Rectal smooth muscle tissue (tissue), 1 donor: ENCODE results near the gene GOLPH3.
"Not testable (repeated sequence)": the region's sequence is repeated elsewhere in the genome, so short reads cannot be mapped to it uniquely, and the experiment has no call there.

Experiments
- H3K27ac ChIP-seq: one replicate; pipeline ENCODE4 v1.7.0; 2013; ENCODE audit warnings: low read depth, low read length, inconsistent platforms
- H3K27me3 ChIP-seq: one replicate; pipeline ENCODE4 v1.7.0; 2013; ENCODE audit warnings: low read length; ENCODE audit not compliant: control insufficient read depth, insufficient read depth
- H3K36me3 ChIP-seq: one replicate; pipeline ENCODE4 v1.7.0; 2013; ENCODE audit warnings: low read length; ENCODE audit not compliant: control insufficient read depth, insufficient read depth
- H3K4me1 ChIP-seq: one replicate; pipeline ENCODE4 v1.7.0; 2013; ENCODE audit warnings: low read length; ENCODE audit not compliant: control insufficient read depth, insufficient read depth
- H3K4me3 ChIP-seq: one replicate; pipeline ENCODE4 v1.7.0; 2013; ENCODE audit warnings: low read length
- H3K9ac ChIP-seq: one replicate; pipeline ENCODE4 v1.7.0; 2013; ENCODE audit warnings: low read length

The GOLPH3 gene

GRCh38 chr5:32195265-32195664 lies 21.1 kb upstream of the GOLPH3 start:
- Histone ChIP-seq H3K9ac (no peak overlapping the region), H3K27ac (no peak overlapping the region), H3K4me1 (peaks cover 3% of the 10 kb centered on the region), H3K4me3 (no peak overlapping the region), H3K36me3 (no peaks in the 10 kb centered on the region), H3K27me3 (no peaks in the 10 kb centered on the region)

GRCh38 chr5:32193591-32193990 lies 19.5 kb upstream of the GOLPH3 start:
- Histone ChIP-seq H3K36me3 (no peaks in the 10 kb centered on the region), H3K4me3 (peak overlapping the region; percentile 25), H3K4me1 (peaks cover 3% of the 10 kb centered on the region), H3K27me3 (no peaks in the 10 kb centered on the region), H3K9ac (no peak overlapping the region), H3K27ac (peak overlapping the region; percentile 27)

GRCh38 chr5:32190095-32190494 lies 16.0 kb upstream of the GOLPH3 start:
- no peaks in the 10 kb centered on the region for H3K27me3 ChIP-seq
- no peak overlapping the region for H3K9ac ChIP-seq
- H3K4me3 ChIP-seq, result no peak overlapping the region
- peaks cover 3% of the 10 kb centered on the region for H3K4me1 ChIP-seq
- no peak overlapping the region for H3K27ac ChIP-seq
- H3K36me3 ChIP-seq, result no peaks in the 10 kb centered on the region

GRCh38 chr5:32187675-32188074 lies 13.6 kb upstream of the GOLPH3 start:
- H3K4me1 ChIP-seq, result no peaks in the 10 kb centered on the region
- H3K36me3 ChIP-seq, result no peaks in the 10 kb centered on the region
- no peaks in the 10 kb centered on the region for H3K27me3 ChIP-seq
- H3K9ac ChIP-seq, result no peak overlapping the region
- no peak overlapping the region for H3K27ac ChIP-seq
- no peak overlapping the region for H3K4me3 ChIP-seq

GRCh38 chr5:32182463-32183063 lies 8.4 kb upstream of the GOLPH3 start:
- H3K27ac ChIP-seq, result no peak overlapping the region
- H3K4me1 ChIP-seq, result no peaks in the 10 kb centered on the region

GRCh38 chr5:32173267-32174010 lies 680 bp downstream of the GOLPH3 start:
- Histone ChIP-seq H3K27ac (peak overlapping the region; percentile 100), H3K27me3 (no peaks in the 10 kb centered on the region), H3K9ac (peak overlapping the region; percentile 90), H3K36me3 (no peaks in the 10 kb centered on the region), H3K4me3 (peak overlapping the region; percentile 96), H3K4me1 (peaks cover 3% of the 10 kb centered on the region)

More at GRCh38 chr5:32182463-32183063, 8.4 kb upstream of the GOLPH3 start:
- Histone ChIP-seq H3K9ac (no peak overlapping the region), H3K4me3 (no peak overlapping the region), H3K27me3 (no peaks in the 10 kb centered on the region), H3K36me3 (no peaks in the 10 kb centered on the region)

- Histone ChIP-seq H3K36me3 (no peaks in the 10 kb centered on the region), H3K27me3 (no peaks in the 10 kb centered on the region), H3K4me3 (peak overlapping the region; percentile 96), H3K27ac (peak overlapping the region; percentile 100), H3K4me1 (peaks cover 7% of the 10 kb centered on the region), H3K9ac (no peak overlapping the region)
Observed at GRCh38 chr5:32172923-32173266, 1.2 kb downstream of the GOLPH3 start.

GRCh38 chr5:32172186-32172911 lies 1.8 kb downstream of the GOLPH3 start:
- Histone ChIP-seq H3K27ac (peak overlapping the region; percentile 100), H3K4me3 (peak overlapping the region; percentile 96), H3K4me1 (peaks cover 12% of the 10 kb centered on the region)
- not testable (repeated sequence) for H3K36me3 ChIP-seq, H3K27me3 ChIP-seq, H3K9ac ChIP-seq

GRCh38 chr5:32170303-32171151 lies 3.6 kb downstream of the GOLPH3 start:
- Histone ChIP-seq H3K36me3 (peaks cover 5% of the 10 kb centered on the region), H3K4me3 (no peak overlapping the region), H3K4me1 (peaks cover 15% of the 10 kb centered on the region), H3K9ac (no peak overlapping the region), H3K27me3 (no peaks in the 10 kb centered on the region), H3K27ac (peak overlapping the region; percentile 43)

- peak overlapping the region; percentile 79 for H3K27ac ChIP-seq
- no peak overlapping the region for H3K4me3 ChIP-seq
- peaks cover 5% of the 10 kb centered on the region for H3K36me3 ChIP-seq
- H3K4me1 ChIP-seq, result peaks cover 21% of the 10 kb centered on the region
- H3K27me3 ChIP-seq, result no peaks in the 10 kb centered on the region
- H3K9ac ChIP-seq, result no peak overlapping the region
Observed at GRCh38 chr5:32168460-32169033, 5.6 kb downstream of the GOLPH3 start.

- peak overlapping the region; percentile 2 for H3K27ac ChIP-seq
- H3K4me3 ChIP-seq, result no peak overlapping the region
- peaks cover 21% of the 10 kb centered on the region for H3K4me1 ChIP-seq
Observed at GRCh38 chr5:32165597-32165996, 8.5 kb downstream of the GOLPH3 start.

GRCh38 chr5:32163785-32164184 lies 10.3 kb downstream of the GOLPH3 start:
- peaks cover 5% of the 10 kb centered on the region for H3K36me3 ChIP-seq
- no peak overlapping the region for H3K27ac ChIP-seq
- H3K4me1 ChIP-seq, result peaks cover 18% of the 10 kb centered on the region
- no peak overlapping the region for H3K9ac ChIP-seq
- H3K27me3 ChIP-seq, result no peaks in the 10 kb centered on the region
- H3K4me3 ChIP-seq, result no peak overlapping the region

More at GRCh38 chr5:32165597-32165996, 8.5 kb downstream of the GOLPH3 start:
- Histone ChIP-seq H3K27me3 (no peaks in the 10 kb centered on the region), H3K36me3 (peaks cover 5% of the 10 kb centered on the region), H3K9ac (no peak overlapping the region)
